ENCODE results near the gene PIP4P1.
"Not testable (repeated sequence)": the region's sequence is repeated elsewhere in the genome, so short reads cannot be mapped to it uniquely, and the experiment has no call there.

The PIP4P1 gene

DNA sequence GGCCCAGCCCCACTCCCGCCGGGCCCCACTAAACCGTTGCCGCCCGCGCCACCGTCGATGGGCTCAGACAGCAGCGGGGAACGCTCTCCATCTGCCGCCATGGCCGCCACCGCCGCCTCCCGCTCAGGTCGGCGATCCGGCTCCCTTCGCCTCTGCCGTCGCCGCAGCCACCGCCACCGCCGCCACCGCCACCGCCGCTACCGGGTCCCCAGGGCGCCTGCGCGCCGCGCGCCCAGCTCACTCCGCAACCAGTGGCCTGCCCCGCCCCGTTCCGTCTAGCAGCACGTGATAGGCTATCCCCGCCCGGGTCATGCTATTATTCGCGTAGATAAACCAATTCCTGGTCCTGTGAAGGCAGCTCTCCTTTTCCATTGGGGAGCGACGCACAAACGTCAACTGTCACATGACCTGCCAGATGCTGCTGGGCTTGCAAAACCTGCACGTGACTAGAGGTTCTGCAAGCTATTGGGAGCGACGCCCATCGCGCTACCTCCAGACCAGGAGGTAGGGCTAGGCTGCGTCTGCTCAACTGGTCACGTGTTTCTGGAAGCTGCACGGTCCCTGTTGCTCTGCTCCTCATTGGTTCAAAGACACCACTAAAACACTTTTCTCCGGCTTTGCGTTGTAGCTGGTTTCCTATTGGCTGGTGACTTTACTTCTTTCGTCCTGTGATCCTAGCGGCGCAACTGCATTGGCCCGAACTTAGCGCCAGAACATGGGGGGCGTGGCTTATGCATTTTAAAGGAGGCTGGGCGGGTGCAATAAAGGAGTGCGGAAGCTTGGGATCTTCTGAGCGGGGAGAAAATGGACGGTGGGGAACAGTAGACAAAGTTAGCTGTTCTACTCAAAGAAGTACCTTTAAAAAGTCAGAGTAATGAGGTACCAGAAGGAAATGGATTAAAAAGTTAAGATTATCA is at the start of gene PIP4P1:
Gene PIP4P1 (minus strand): TSS at position 210 of the 917 bp plus-strand sequence. CDS start 109 bp downstream, at position 101.
- Histone ChIP-seq H3K27ac (ENCODE audit: low read depth, low read length) (peak within 1 kb of the TSS; percentile 79), H3K36me3 (ENCODE audit: control insufficient read depth in 5 of 5, insufficient read depth in 5 of 5, low read length in 5 of 5) (peaks cover 12 to 33% (median 30%) of the 10 kb centered on the region in 5 donors), H3K27me3 (ENCODE audit: control insufficient read depth in 5 of 5, insufficient read depth in 4 of 5, low read length in 5 of 5) (no peaks in the 10 kb centered on the region), H3K9me3 (ENCODE audit: control insufficient read depth in 5 of 5, low read length in 5 of 5) (no peaks in the 10 kb centered on the region), H3K9ac (ENCODE audit: low read length in 5 of 5) (peak within 1 kb of the TSS; percentile 79 to 94 (median 87)), H3K4me3 (ENCODE audit: low read depth in 1 of 5, low read length in 5 of 5) (peak within 1 kb of the TSS; percentile 70 to 95 (median 85)), H3K4me1 (ENCODE audit: control insufficient read depth in 5 of 5, insufficient read depth in 5 of 5, low read length in 5 of 5) (peaks cover 8 to 35% (median 31%) of the 10 kb centered on the region in 5 donors)

DNA sequence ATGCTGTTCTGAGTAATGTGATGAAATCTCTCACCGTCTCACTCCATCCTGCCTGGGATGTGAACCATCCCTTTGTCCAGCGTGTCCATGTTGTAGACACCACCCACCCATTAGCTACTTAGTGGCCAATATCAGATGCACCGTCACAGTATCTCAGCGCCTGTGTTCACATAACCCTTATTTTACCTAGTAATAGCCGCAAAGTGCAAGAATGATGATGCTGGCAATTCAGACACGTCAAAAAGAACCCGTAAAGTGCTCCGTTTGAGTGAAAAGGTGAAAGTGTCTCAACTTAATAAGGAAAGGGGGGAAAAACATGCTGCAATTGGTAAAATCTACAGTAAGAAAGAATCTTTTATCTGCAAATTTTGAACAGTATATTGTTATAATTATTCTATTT is 47.1 kb upstream of the PIP4P1 start:
- Histone ChIP-seq H3K9me3 (ENCODE audit: control insufficient read depth in 5 of 5, low read length in 5 of 5) (no peaks in the 10 kb centered on the region), H3K27me3 (ENCODE audit: control insufficient read depth in 5 of 5, insufficient read depth in 4 of 5, low read length in 5 of 5) (peaks cover 0 to 3% (median 0%) of the 10 kb centered on the region in 5 donors), H3K4me1 (ENCODE audit: control insufficient read depth in 5 of 5, insufficient read depth in 5 of 5, low read length in 5 of 5) (peaks cover 0 to 6% (median 0%) of the 10 kb centered on the region in 5 donors), H3K36me3 (ENCODE audit: control insufficient read depth in 5 of 5, insufficient read depth in 5 of 5, low read length in 5 of 5) (no peaks in the 10 kb centered on the region), H3K4me3 (ENCODE audit: low read depth in 1 of 5, low read length in 5 of 5) (no peak overlapping the region), H3K9ac (ENCODE audit: low read length in 5 of 5) (no peak overlapping the region), H3K27ac (ENCODE audit: low read depth, low read length) (no peak overlapping the region)

DNA sequence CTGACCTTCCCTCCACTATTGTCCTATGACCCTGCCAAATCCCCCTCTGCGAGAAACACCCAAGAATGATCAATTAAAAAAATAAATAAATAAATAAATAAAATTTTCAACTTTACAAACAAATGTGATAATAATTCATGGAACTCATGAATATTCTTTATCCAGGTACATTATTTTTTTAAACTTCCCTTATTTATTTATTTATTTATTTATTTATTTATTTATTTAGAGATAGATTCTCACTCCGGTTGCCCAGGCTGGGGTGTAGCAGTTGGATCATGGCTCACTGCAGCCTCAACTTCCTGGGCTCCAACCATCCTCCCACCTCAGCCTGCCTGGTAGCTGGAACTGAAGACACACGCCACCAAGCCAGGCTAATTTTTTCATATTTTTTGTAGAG is 46.3 kb upstream of the PIP4P1 start:
- H3K36me3 ChIP-seq (ENCODE audit: control insufficient read depth in 5 of 5, insufficient read depth in 5 of 5, low read length in 5 of 5); H3K4me3 ChIP-seq (ENCODE audit: low read depth in 1 of 5, low read length in 5 of 5); H3K4me1 ChIP-seq (ENCODE audit: control insufficient read depth in 5 of 5, insufficient read depth in 5 of 5, low read length in 5 of 5); H3K27ac ChIP-seq (ENCODE audit: low read depth, low read length); H3K9me3 ChIP-seq (ENCODE audit: control insufficient read depth in 5 of 5, low read length in 5 of 5); H3K27me3 ChIP-seq (ENCODE audit: control insufficient read depth in 5 of 5, insufficient read depth in 4 of 5, low read length in 5 of 5); H3K9ac ChIP-seq (ENCODE audit: low read length in 5 of 5): not testable (repeated sequence)

DNA sequence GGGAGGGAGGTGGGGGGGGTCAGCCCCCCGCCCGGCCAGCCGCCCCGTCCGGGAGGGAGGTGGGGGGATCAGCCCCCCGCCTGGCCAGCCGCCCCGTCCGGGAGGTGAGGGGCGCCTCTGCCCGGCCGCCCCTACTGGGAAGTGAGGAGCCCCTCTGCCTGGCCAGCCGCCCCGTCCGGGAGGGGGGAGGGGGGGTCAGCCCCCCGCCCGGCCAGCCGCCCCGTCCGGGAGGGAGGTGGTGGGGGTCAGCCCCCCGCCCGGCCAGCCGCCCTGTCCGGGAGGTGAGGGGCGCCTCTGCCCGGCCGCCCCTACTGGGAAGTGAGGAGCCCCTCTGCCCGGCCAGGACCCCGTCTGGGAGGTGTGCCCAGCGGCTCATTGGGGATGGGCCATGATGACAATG is 45.5 kb upstream of the PIP4P1 start:
- H3K27ac ChIP-seq (ENCODE audit: low read depth, low read length); H3K36me3 ChIP-seq (ENCODE audit: control insufficient read depth in 5 of 5, insufficient read depth in 5 of 5, low read length in 5 of 5); H3K4me1 ChIP-seq (ENCODE audit: control insufficient read depth in 5 of 5, insufficient read depth in 5 of 5, low read length in 5 of 5); H3K9me3 ChIP-seq (ENCODE audit: control insufficient read depth in 5 of 5, low read length in 5 of 5); H3K9ac ChIP-seq (ENCODE audit: low read length in 5 of 5); H3K27me3 ChIP-seq (ENCODE audit: control insufficient read depth in 5 of 5, insufficient read depth in 4 of 5, low read length in 5 of 5); H3K4me3 ChIP-seq (ENCODE audit: low read depth in 1 of 5, low read length in 5 of 5): not testable (repeated sequence)

DNA sequence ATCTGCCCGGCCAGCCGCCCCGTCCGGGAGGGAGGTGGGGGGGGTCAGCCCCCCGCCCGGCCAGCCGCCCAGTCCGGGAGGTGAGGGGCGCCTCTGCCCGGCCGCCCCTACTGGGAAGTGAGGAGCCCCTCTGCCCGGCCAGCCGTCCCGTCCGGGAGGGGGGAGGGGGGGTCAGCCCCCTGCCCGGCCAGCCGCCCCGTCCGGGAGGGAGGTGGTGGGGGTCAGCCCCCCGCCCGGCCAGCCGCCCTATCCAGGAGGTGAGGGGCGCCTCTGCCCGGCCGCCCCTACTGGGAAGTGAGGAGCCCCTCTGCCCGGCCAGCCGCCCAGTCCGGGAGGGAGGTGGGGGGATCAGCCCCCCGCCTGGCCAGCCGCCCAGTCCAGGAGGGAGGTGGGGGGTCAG is 45.0 kb upstream of the PIP4P1 start:
- not testable (repeated sequence) for H3K27ac ChIP-seq (ENCODE audit: low read depth, low read length); H3K27me3 ChIP-seq (ENCODE audit: control insufficient read depth in 5 of 5, insufficient read depth in 4 of 5, low read length in 5 of 5); H3K4me1 ChIP-seq (ENCODE audit: control insufficient read depth in 5 of 5, insufficient read depth in 5 of 5, low read length in 5 of 5); H3K36me3 ChIP-seq (ENCODE audit: control insufficient read depth in 5 of 5, insufficient read depth in 5 of 5, low read length in 5 of 5); H3K9me3 ChIP-seq (ENCODE audit: control insufficient read depth in 5 of 5, low read length in 5 of 5); H3K9ac ChIP-seq (ENCODE audit: low read length in 5 of 5); H3K4me3 ChIP-seq (ENCODE audit: low read depth in 1 of 5, low read length in 5 of 5)

DNA sequence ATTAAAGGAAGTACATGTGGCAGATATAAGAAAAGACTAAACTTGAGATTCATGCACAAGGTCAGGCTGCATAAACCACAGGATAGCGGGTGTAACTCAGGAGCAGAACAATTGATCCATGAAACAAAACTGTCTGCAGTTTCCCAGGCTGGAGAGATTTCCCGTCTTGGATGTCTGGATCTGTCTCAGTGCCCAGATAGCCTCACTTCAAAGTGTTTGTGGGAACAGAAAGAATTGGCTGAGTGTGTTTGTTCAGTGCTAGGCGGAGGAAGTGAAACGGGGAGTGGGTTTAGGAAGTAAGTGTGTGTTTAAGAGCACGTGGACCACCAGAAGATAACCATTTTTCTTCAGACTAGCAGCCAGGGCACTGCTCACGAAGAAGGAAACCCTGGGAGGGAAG is 42.7 kb upstream of the PIP4P1 start:
- no peak overlapping the region for H3K27ac ChIP-seq (ENCODE audit: low read depth, low read length)
- peaks cover 0 to 17% (median 0%) of the 10 kb centered on the region in 5 donors for H3K4me1 ChIP-seq (ENCODE audit: control insufficient read depth in 5 of 5, insufficient read depth in 5 of 5, low read length in 5 of 5)
- H3K9ac ChIP-seq (ENCODE audit: low read length in 5 of 5): no peak overlapping the region
- H3K4me3 ChIP-seq (ENCODE audit: low read depth in 1 of 5, low read length in 5 of 5): no peak overlapping the region
- H3K36me3 ChIP-seq (ENCODE audit: control insufficient read depth in 5 of 5, insufficient read depth in 5 of 5, low read length in 5 of 5): no peaks in the 10 kb centered on the region
- H3K9me3 ChIP-seq (ENCODE audit: control insufficient read depth in 5 of 5, low read length in 5 of 5): no peaks in the 10 kb centered on the region
- no peaks in the 10 kb centered on the region for H3K27me3 ChIP-seq (ENCODE audit: control insufficient read depth in 5 of 5, insufficient read depth in 4 of 5, low read length in 5 of 5)

DNA sequence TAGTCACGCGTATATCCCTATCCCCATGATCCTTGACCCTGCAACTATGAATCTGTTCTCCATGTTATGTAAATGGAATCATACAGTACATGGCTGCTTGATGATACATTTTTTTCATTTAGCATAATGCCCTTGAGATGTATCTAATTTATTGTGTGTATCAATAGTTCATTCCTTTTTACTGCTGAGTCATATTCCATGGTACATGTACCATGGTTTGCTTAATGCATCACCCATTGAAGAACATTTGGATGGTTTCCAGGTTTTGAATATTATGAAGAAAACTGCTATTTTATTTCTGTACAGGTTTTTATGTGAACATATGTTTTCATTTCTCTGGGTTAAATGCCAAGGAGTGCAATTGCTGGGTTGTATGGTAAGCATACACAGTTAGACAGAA is 40.1 kb upstream of the PIP4P1 start:
- H3K27me3 ChIP-seq (ENCODE audit: control insufficient read depth in 5 of 5, insufficient read depth in 4 of 5, low read length in 5 of 5): no peaks in the 10 kb centered on the region
- H3K9ac ChIP-seq (ENCODE audit: low read length in 5 of 5): no peak overlapping the region
- no peaks in the 10 kb centered on the region for H3K36me3 ChIP-seq (ENCODE audit: control insufficient read depth in 5 of 5, insufficient read depth in 5 of 5, low read length in 5 of 5)
- H3K4me3 ChIP-seq (ENCODE audit: low read depth in 1 of 5, low read length in 5 of 5): no peak overlapping the region
- H3K4me1 ChIP-seq (ENCODE audit: control insufficient read depth in 5 of 5, insufficient read depth in 5 of 5, low read length in 5 of 5): peaks cover 0 to 23% (median 0%) of the 10 kb centered on the region in 5 donors
- H3K27ac ChIP-seq (ENCODE audit: low read depth, low read length): no peak overlapping the region
- no peaks in the 10 kb centered on the region for H3K9me3 ChIP-seq (ENCODE audit: control insufficient read depth in 5 of 5, low read length in 5 of 5)

DNA sequence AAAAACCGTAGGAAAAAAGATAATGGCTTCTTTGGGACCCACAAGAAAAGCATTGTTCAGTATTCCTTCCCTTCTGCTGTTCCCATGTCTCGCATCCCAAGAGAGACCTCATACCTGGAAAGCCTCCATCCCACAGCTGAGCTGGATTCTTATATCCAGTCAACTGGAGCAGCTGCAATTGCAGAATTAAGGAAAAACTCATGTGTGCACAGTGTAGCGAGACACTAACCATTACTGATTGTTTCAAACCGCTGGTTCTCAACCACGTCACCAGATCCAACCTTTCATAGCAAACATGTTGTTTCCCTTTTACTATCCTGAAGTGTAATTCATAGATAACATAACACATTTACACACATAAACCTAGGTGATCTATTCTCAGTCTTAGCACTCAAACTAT is 38.6 kb upstream of the PIP4P1 start:
- Histone ChIP-seq H3K27ac (ENCODE audit: low read depth, low read length) (peak overlapping the region; percentile 65), H3K36me3 (ENCODE audit: control insufficient read depth in 5 of 5, insufficient read depth in 5 of 5, low read length in 5 of 5) (no peaks in the 10 kb centered on the region), H3K4me3 (ENCODE audit: low read depth in 1 of 5, low read length in 5 of 5) (no peak overlapping the region), H3K9me3 (ENCODE audit: control insufficient read depth in 5 of 5, low read length in 5 of 5) (no peaks in the 10 kb centered on the region), H3K4me1 (ENCODE audit: control insufficient read depth in 5 of 5, insufficient read depth in 5 of 5, low read length in 5 of 5) (peaks cover 0 to 29% (median 0%) of the 10 kb centered on the region in 5 donors), H3K27me3 (ENCODE audit: control insufficient read depth in 5 of 5, insufficient read depth in 4 of 5, low read length in 5 of 5) (no peaks in the 10 kb centered on the region), H3K9ac (ENCODE audit: low read length in 5 of 5) (no peak overlapping the region)

DNA sequence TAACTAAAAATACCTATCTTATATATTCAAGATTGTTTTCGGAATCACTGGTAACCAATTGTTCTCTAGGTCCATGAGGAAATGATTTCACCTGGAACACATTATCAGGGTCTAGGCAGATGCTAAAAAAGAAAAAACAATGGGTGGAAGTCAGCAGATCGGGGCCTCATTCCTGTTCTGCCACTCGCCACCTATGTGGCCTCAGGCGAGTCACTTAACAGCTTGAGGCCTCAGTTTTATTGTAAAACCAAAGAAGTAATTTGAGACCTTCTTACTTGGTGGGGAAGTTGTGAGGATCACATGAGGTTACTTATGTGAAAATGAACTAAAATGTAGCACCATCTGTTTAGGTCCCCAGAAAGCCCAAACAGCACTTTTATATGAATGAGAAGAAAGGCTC is 37.9 kb upstream of the PIP4P1 start:
- Histone ChIP-seq H3K27me3 (ENCODE audit: control insufficient read depth in 5 of 5, insufficient read depth in 4 of 5, low read length in 5 of 5) (no peaks in the 10 kb centered on the region), H3K9me3 (ENCODE audit: control insufficient read depth in 5 of 5, low read length in 5 of 5) (no peaks in the 10 kb centered on the region), H3K36me3 (ENCODE audit: control insufficient read depth in 5 of 5, insufficient read depth in 5 of 5, low read length in 5 of 5) (no peaks in the 10 kb centered on the region), H3K27ac (ENCODE audit: low read depth, low read length) (peak overlapping the region; percentile 65), H3K4me1 (ENCODE audit: control insufficient read depth in 5 of 5, insufficient read depth in 5 of 5, low read length in 5 of 5) (peaks cover 0 to 29% (median 0%) of the 10 kb centered on the region in 5 donors), H3K4me3 (ENCODE audit: low read depth in 1 of 5, low read length in 5 of 5) (no peak overlapping the region), H3K9ac (ENCODE audit: low read length in 5 of 5) (no peak overlapping the region)

DNA sequence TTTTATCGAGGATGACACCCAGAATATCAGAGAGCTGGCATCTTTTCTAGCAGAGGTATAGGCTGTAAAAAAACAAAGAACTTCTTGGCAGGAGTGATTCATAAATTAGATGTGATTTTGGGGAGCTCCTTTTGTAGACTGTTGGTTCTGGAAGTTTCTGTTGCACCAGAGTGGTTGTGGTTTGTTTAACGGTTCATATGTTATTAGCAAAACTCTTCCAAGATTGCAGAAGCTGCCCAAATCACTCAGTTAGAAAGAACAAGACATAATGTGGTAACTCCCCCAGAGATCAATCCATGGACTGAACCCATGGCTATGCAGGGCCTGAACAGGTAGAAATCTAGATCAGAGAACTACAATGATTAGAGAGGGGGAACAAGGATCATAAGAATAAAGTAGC is 37.4 kb upstream of the PIP4P1 start:
- H3K27me3 ChIP-seq (ENCODE audit: control insufficient read depth in 5 of 5, insufficient read depth in 4 of 5, low read length in 5 of 5): no peaks in the 10 kb centered on the region
- peaks cover 0 to 24% (median 0%) of the 10 kb centered on the region in 5 donors for H3K4me1 ChIP-seq (ENCODE audit: control insufficient read depth in 5 of 5, insufficient read depth in 5 of 5, low read length in 5 of 5)
- H3K36me3 ChIP-seq (ENCODE audit: control insufficient read depth in 5 of 5, insufficient read depth in 5 of 5, low read length in 5 of 5): no peaks in the 10 kb centered on the region
- no peak overlapping the region for H3K4me3 ChIP-seq (ENCODE audit: low read depth in 1 of 5, low read length in 5 of 5)
- H3K9ac ChIP-seq (ENCODE audit: low read length in 5 of 5): no peak overlapping the region
- no peaks in the 10 kb centered on the region for H3K9me3 ChIP-seq (ENCODE audit: control insufficient read depth in 5 of 5, low read length in 5 of 5)
- peak overlapping the region; percentile 65 for H3K27ac ChIP-seq (ENCODE audit: low read depth, low read length)

Measured in subcutaneous abdominal adipose tissue (tissue), 5 donors.